Measurements from ENCODE around the gene MEFV.

Gene MEFV

DNA sequence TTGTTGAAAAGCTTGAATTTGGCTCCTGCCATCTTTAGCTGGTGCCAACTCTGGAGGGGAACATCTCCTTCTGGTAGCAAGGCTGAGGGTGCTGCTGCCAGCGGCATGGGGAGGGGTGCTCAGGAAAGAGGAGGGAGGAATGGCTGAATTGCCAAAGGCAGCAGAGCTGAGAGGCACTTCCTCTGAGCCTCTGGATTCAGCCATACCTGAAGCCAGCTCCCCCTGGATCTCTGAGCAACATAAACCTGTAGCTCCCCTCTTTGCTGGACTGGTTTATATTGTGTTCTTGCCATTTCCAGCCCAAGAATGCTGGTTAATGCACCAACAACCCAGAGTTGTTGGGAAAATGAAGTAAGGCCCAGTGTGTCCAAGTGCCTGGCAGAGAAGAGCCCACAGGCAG lies 7.4 kb downstream of the MEFV start:
- H3K27ac ChIP-seq = no peak overlapping the region
- TF ChIP-seq ZFX (IDR thresholded peaks at IDR 0.05; ENCODE audit: borderline replicate concordance) (no peak), CTCF (IDR thresholded peaks at IDR 0.05) (no peak)

DNA sequence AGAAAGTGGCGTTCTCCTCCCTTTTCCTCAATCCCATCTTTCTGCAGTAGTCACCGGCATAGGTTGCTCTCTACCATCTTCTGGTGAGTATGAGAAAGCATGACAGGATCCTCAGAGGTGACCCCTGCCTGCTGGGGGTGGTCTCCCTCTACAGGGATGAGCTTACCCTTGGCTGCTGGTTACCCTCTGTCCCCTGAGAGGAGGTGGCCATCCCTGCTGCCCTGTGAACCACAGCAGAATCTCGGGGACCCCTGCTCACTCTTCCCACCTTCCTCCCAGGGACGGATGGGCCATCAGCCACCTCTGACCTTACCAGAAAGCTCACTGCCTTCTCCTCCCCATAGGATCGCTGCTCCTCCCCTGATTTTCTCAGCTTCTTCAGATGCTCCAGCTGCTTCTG lies 7.8 kb downstream of the MEFV start:
- TF ChIP-seq ZFX (IDR thresholded peaks at IDR 0.05; ENCODE audit: borderline replicate concordance) (no peak), CTCF (IDR thresholded peaks at IDR 0.05) (no peak)
- H3K27ac ChIP-seq = no peak overlapping the region

DNA sequence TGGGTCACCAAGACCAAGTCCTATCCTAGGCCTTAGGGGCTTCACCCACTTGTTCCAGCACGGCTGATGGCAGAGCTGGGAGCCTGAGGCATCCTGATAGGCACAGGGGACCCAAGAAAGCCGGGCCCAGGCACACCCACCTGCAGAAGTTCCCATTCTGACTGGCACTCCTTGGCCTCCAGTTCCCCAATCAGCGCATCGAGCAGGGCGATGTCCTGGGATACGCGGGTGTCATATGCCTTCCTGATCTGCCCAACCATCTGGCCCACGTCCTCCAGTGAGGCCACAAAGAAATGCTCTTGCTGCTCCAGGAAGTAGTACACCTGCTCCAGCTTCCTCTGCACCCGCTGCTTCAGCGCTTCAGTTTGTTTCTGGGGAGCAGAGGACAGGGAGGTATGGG lies 9.6 kb downstream of the MEFV start:
- no peak overlapping the region for H3K27ac ChIP-seq
- no peak for TF ChIP-seq ZFX (IDR thresholded peaks at IDR 0.05; ENCODE audit: borderline replicate concordance)
- no peak for TF ChIP-seq CTCF (IDR thresholded peaks at IDR 0.05)

DNA sequence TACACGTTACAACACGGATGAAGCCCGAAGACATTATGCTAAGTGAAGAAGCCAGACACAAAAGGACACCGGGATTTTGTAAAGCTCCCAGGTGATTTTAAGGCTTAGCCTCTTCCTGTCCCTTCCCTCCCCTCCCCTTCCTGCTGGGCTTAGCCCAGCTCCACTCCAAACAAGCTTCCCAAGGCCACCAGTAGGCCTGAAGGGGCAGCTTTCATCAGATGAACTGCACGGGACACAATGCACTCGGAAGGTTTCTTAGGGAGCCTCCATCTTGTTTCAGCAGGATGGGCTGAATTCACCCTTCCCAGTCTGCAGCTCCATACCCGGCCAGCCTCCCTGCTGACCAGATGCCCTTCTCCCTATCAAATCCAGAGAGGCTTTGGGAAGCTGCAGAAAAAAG lies 10.4 kb downstream of the MEFV start:
- TF ChIP-seq CTCF (IDR thresholded peaks at IDR 0.05) = no peak
- TF ChIP-seq ZFX (IDR thresholded peaks at IDR 0.05; ENCODE audit: borderline replicate concordance) = no peak
- H3K27ac ChIP-seq = no peak overlapping the region

GRCh38 chr16:3243882-3244281 lies 12.6 kb downstream of the MEFV start:
- TF ChIP-seq ZFX (IDR thresholded peaks at IDR 0.05; ENCODE audit: borderline replicate concordance) (no peak), CTCF (IDR thresholded peaks at IDR 0.05) (no peak)

DNA sequence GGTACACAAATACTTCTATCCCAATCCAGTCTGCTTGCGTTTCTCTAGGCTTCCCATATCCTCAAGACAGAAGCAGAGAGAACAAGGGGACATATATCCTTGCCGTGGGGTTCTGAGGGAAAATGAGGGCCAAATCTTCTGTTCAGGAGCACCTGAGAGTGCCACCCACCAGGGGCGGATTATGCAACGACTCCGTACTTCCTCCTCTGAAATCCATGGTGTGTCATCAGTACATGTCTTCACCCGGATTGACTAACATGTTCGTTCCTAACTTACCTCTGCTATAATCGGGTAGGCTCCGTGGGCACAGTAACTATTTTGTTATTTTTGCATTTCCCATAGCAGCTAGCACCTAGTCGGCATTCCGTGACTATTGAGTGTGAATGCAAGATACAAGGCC lies 13.7 kb downstream of the MEFV start:
- H3K27ac ChIP-seq = no peak overlapping the region
- TF ChIP-seq ZFX (IDR thresholded peaks at IDR 0.05; ENCODE audit: borderline replicate concordance) = no peak
- no peak for TF ChIP-seq CTCF (IDR thresholded peaks at IDR 0.05)

More at GRCh38 chr16:3243882-3244281, 12.6 kb downstream of the MEFV start:
- H3K27ac ChIP-seq = no peak overlapping the region

- H3K27ac ChIP-seq = no peak overlapping the region
- TF ChIP-seq ZFX (IDR thresholded peaks at IDR 0.05; ENCODE audit: borderline replicate concordance) = no peak
These were observed 14.7 kb downstream of the MEFV start for GRCh38 chr16:3241761-3242160.

All from 22Rv1 (cell line).